ENCODE data around the gene TNFSF13. TPM values are rescaled to one million over a fixed set of nuclear protein-coding genes. Genes with fewer than 3 reads are reported as not detected.

Gene TNFSF13
- total RNA-seq, 1 experiment from 2014 or later, result 3.2 TPM

DNA sequence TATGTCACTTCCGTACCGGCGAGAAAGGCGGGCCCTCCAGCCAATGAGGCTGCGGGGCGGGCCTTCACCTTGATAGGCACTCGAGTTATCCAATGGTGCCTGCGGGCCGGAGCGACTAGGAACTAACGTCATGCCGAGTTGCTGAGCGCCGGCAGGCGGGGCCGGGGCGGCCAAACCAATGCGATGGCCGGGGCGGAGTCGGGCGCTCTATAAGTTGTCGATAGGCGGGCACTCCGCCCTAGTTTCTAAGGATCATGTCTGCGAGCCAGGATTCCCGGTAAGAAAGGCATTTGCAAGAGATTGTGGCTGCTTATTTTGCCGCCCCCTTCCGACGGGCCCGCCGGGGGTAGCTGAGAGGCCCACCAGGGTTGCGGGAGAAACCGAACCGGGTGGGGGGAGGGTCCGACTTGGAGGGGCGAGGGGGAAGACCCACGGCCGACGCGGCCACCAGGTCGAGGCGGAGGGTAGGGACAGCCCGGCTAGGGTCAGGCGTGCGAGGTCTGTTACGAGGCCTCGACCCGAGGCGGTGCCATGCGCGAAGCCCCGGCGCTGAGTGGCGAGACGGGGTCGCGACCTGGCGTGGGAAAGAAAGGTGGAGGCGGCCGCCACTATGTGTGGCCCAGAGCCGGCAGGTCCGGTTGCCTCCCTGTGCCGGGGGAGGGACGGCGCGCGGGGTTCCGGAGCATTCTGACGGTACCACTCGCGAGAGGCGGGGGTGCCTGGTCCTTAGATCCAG, 14.2 kb downstream of the TNFSF13 start (continued):
- TF ChIP-seq GABPB1 (CRISPR knock-in tag; IDR thresholded peaks at IDR 0.05), result peak; percentile 89; the same call in 1 of the 2 replicates
- TF ChIP-seq, protein P1, sequence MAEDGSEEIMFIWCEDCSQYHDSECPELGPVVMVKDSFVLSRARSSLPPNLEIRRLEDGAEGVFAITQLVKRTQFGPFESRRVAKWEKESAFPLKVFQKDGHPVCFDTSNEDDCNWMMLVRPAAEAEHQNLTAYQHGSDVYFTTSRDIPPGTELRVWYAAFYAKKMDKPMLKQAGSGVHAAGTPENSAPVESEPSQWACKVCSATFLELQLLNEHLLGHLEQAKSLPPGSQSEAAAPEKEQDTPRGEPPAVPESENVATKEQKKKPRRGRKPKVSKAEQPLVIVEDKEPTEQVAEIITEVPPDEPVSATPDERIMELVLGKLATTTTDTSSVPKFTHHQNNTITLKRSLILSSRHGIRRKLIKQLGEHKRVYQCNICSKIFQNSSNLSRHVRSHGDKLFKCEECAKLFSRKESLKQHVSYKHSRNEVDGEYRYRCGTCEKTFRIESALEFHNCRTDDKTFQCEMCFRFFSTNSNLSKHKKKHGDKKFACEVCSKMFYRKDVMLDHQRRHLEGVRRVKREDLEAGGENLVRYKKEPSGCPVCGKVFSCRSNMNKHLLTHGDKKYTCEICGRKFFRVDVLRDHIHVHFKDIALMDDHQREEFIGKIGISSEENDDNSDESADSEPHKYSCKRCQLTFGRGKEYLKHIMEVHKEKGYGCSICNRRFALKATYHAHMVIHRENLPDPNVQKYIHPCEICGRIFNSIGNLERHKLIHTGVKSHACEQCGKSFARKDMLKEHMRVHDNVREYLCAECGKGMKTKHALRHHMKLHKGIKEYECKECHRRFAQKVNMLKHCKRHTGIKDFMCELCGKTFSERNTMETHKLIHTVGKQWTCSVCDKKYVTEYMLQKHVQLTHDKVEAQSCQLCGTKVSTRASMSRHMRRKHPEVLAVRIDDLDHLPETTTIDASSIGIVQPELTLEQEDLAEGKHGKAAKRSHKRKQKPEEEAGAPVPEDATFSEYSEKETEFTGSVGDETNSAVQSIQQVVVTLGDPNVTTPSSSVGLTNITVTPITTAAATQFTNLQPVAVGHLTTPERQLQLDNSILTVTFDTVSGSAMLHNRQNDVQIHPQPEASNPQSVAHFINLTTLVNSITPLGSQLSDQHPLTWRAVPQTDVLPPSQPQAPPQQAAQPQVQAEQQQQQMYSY (CRISPR knock-in tag; IDR thresholded peaks at IDR 0.05), result no peak
- TF ChIP-seq, protein P2, sequence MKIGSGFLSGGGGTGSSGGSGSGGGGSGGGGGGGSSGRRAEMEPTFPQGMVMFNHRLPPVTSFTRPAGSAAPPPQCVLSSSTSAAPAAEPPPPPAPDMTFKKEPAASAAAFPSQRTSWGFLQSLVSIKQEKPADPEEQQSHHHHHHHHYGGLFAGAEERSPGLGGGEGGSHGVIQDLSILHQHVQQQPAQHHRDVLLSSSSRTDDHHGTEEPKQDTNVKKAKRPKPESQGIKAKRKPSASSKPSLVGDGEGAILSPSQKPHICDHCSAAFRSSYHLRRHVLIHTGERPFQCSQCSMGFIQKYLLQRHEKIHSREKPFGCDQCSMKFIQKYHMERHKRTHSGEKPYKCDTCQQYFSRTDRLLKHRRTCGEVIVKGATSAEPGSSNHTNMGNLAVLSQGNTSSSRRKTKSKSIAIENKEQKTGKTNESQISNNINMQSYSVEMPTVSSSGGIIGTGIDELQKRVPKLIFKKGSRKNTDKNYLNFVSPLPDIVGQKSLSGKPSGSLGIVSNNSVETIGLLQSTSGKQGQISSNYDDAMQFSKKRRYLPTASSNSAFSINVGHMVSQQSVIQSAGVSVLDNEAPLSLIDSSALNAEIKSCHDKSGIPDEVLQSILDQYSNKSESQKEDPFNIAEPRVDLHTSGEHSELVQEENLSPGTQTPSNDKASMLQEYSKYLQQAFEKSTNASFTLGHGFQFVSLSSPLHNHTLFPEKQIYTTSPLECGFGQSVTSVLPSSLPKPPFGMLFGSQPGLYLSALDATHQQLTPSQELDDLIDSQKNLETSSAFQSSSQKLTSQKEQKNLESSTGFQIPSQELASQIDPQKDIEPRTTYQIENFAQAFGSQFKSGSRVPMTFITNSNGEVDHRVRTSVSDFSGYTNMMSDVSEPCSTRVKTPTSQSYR (CRISPR knock-in tag; IDR thresholded peaks at IDR 0.05), result no peak; the same call in 1 of the 2 replicates
- no peak for TF ChIP-seq SMAD4 (CRISPR knock-in tag; IDR thresholded peaks at IDR 0.05)
- TF ChIP-seq ZNF416 (CRISPR knock-in tag; IDR thresholded peaks at IDR 0.05), result peak; percentile 97; the same call in 1 of the 2 replicates
- TF ChIP-seq ZNF263 (CRISPR knock-in tag; IDR thresholded peaks at IDR 0.05; ENCODE audit: low read depth), result no peak
- TF ChIP-seq ZBTB21 (CRISPR knock-in tag; IDR thresholded peaks at IDR 0.05; ENCODE audit: borderline replicate concordance), result peak; percentile 85
- TF ChIP-seq ZNF512 (CRISPR knock-in tag; IDR thresholded peaks at IDR 0.05; ENCODE audit: borderline replicate concordance), result no peak
- TF ChIP-seq, protein P3, sequence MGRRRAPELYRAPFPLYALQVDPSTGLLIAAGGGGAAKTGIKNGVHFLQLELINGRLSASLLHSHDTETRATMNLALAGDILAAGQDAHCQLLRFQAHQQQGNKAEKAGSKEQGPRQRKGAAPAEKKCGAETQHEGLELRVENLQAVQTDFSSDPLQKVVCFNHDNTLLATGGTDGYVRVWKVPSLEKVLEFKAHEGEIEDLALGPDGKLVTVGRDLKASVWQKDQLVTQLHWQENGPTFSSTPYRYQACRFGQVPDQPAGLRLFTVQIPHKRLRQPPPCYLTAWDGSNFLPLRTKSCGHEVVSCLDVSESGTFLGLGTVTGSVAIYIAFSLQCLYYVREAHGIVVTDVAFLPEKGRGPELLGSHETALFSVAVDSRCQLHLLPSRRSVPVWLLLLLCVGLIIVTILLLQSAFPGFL (CRISPR knock-in tag; IDR thresholded peaks at IDR 0.05; ENCODE audit: borderline replicate concordance), result peak; percentile 36; the same call in 1 of the 2 replicates
- peak; percentile 95 for TF ChIP-seq AR (CRISPR knock-in tag; IDR thresholded peaks at IDR 0.05)
- no peak for TF ChIP-seq ZNF317 (CRISPR knock-in tag; IDR thresholded peaks at IDR 0.05; ENCODE audit: borderline replicate concordance, low read depth)
- peak; percentile 62; the same call in 1 of the 2 replicates for TF ChIP-seq MLX (CRISPR knock-in tag; IDR thresholded peaks at IDR 0.05)
